22Rv1 (cell line): Measurements from ENCODE around the gene AP2M1.

ENCODE experiments used
- CTCF ChIP-seq: fragments of 450-650 bp; IDR thresholded peaks from 2 replicates; pipeline ENCODE4 v1.5.1; 2017; ENCODE audit warnings: mild to moderate bottlenecking
- ZFX ChIP-seq: fragments of 450-650 bp; IDR thresholded peaks from 2 replicates; pipeline ENCODE4 v1.6.1; 2017; ENCODE audit warnings: antibody characterized with exemption, borderline replicate concordance

DNA sequence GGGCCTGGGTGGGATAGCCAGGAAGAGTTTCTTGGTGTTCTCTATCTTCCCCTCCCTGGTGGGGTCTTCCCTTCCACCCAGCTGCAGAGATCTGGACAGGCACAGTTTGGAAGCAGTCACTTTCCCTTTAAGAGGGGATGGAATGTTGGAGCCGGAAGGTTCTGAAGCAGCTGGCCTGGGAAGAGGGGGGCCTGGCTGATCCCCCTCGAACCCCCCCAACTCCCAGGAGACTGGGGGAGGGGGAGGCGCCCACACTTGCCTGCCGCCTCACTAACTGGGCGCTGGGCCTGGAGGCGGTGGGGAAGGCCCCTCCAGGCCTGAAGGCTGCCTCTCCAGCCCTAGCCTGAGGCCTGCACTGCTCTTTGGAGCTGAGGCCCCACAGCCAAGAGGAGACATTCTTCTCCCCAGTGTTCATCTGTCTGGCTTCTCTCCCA is 18.1 kb upstream of the AP2M1 start:
- TF ChIP-seq CTCF (no peak), ZFX (no peak)
